GM19238 (cell line): ENCODE measurements around the gene FASN.
A peak's percentile ranks its signal among the peaks of the same experiment; 100 is the strongest.

Source experiments
- DNase-seq: peaks from one replicate; pipeline ENCODE4 v3.0.0; 2011; ENCODE audit warnings: low spot score; ENCODE audit not compliant: insufficient read length

Gene FASN

DNA sequence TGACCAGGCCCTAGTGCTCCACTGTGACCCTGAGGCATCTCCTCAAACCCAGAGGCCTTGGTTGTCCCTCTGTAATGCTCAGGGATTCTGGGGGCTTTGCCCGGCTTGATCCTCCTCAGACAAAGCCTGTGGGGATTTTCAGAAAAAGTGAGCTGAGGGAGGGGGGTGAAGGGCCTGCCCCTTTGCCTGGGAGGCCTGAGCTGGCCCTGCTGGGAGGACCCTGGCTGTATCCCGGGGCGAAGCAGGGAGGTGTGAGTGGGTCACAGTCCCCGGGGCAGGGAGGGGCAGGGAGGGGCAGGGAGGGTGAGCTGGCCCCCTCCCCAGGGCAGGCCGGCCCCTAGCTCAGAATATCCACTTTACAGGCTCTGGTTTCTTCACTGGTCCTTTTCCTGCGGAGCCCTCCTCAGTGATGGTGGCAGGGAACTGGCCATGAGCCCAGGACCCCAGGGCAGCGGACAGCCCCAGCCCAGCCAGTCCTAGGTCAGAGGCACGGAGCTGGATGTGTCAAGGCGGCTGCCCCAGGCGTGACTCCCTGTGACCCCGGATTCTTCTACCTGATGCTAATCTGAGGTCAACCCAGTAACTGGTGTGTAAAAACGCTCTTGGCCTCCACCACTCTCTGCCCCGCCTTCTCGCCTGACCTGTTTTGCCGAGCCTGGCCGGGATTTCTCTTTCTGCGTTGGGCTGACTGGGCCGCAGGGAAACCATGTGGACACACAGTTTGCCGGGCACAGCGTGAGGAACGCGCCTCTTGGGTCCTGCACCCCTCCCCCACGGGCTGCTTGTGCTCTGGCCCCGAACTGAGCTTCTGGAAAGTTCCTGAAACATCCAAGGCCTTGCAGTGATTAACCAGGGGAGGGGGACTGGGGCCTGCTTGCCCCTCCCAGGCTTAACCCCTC, 5.8 kb upstream of the FASN start:
- no peak for DNase-seq

DNA sequence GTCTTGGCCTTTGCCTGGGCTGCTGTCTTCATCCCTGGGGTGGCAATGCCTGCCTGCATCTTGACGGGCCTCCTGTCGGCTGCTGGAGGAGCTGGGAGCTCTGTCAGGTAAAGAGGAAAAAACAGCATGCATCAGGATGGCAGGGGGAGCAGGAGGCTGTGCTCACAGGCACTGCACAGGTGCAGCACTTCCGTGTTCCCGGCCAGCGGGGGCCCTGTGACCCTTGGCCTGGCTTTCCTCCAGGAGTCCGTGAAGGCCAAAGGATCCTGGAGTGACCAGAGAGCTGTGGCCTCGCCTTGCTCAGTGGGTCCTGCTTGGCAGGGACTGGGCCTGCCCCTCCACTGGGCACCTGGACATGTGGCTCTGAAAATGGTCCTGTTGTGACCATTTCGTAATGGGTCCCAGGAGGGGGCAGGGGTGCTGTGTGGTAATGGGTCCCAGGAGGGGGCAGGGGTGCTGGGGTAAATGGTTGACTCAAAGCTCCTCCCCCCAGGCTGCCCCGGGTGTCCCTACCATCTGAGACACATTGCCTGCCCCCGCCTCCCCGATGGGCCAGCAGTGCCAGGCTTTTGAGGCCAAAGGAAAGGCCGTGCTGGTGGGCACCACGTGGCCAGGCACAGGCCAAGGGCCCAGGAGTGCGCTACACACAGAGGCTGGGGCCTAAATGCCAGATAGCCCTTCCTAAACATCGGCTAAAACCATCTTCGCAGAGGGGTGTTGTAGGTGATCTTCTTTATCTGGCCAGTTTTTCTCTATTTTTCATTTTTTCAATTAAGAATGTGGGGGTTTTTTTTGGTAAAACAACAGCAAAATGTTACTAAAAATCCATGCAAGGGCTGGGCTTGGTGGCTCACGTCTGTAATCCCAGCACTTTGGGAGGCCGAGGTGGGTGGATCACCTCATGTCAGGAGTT, 4.0 kb upstream of the FASN start:
- DNase-seq, result no peak

DNA sequence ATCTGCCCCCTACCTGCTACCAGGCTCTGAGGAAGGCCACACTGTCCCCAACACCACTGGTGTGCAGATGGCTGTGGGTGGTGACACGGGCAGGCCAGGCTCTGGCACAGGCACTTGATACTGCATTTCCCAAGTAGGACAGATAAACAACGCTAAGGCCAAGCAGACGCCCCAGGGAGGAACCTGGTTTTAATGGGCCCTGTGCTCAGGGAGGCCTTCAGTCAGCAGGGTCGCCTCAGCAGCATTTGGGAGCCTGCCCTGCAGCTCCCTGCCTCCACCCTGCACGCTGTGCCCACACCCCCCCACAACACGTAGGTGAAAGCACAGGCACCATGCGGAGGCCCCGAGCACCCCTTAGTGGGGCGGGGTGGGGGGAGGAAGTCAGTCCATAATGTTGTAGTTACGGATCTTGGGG, 3.3 kb upstream of the FASN start:
- DNase-seq, result no peak

DNA sequence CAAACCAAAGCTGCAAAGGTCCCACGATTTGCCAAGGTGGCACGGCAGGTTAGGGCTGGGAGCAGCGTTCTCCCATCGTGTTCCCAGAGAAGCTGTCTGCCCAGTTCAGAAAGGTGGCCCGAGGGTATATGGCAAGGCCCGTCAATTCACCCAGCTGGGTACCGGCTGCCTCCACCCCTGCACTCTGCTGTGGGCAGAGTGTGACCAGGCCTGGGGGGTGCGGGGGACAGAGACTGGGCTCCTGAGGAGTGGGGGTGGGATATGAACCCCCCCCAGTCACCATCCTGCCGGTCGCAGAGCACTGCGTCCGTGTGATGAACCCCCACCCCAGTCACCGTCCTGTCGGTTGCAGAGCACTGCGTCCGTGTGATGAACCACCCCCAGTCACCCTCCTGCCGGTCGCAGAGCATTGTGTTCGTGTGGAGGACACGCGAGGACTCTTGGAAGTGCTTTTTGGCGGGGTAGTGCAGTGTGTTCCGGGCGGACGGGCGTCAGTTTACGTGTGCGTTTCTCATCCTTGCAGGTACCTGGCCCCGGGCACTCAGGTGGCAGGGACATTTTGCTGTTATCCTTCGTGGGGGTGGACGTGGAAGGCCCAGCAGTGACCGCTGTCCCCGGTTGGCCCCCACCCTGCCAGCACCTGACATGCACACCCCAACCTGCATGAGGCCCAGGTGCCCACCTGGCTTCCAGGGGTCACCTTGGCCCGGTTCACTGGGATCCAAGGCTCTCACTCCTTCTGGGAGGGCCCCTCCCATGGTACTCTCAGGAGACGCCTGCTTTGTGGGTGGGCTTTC, 2.7 kb upstream of the FASN start:
- no peak for DNase-seq

DNA sequence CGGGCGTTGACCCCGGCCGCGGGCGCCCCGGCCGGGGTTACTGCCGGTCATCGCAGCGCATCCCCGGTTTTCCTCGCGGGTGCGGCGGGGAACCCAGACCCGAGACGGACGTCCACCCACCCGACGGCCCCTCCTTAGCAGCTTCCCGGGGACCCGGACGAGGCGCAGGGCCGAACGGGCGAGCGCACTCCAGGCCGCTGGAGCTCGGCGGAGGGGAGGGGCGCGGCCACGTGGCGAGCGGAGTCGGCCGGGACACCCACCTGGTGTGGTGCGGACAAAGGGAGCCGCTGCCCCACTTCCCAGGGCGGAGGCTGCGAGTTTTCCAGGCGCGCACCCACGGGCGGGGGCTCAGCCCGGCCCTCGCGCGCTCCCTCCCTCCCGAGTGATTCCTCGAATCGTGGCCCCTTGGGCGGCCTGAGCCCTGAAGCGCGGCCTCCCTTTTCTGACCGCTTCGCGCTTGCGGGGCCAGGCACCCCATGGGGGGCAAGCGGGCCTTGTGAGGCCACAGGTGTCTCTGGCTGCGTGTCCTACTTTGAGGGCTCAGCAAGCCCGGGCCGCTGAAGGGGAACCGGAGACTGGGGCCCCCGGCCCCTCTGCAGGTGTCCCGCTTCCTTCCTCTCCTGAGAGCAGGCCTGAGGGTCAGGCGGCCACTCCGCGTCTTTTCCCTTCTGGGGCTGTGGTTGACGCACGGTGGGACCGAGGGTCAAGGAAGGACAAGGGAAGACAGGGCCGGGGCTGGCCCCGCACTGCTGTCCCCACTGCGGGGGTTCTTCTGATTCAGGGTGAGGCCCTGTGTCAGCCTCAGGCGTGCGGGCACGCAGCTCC, 1.1 kb upstream of the FASN start:
- peak; percentile 61 for DNase-seq

DNA sequence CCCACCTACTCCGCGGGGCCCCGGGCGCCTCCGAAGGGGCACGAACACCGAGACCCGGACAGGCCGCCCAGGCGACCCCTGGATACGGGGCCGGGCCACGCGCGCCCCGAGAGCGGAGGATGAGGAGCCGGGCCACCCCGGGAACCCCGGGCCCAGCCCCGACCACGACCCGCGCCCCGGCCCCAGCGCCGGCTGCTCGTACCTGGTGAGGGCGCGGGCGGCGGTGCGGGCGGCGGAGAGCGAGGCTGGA, 192 bp downstream of the FASN start:
- no peak for DNase-seq

DNA sequence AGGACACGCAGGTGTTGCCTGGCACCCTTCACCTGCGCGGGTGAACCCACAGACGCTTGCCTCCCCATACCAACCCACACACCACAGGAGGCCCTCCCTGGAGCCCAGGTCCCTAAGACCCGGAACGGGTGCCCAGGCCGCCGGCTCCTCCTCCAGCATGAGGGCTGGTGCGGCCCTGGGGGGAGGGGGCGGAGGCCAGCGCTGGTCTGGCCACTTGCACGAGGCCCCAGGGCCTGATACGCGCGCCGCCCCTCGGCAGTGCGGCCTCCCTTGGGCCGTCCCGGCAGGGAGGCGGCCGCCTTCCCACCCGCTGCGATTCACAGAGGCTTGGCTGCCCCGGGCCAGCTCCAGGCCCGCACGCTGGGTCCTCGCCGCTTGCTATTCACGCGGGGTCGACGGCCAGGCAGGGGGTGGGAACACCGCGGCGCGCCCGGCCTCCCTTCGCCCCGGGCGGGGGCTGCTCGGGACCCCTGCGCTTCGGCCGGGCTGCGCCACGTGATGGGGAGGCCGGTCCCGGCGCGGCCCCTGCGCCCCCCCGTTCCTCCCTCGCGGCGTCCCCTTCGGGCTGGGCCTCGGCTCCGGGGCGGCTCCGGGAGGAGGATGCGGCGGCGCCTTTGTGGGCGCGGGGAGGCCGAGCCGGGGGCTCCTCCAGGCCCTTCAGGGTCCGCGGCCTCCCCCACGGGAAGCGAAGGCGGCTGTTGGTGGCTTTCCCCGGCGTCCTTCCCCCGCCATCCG, 685 bp downstream of the FASN start:
- DNase-seq, result peak; percentile 71

DNA sequence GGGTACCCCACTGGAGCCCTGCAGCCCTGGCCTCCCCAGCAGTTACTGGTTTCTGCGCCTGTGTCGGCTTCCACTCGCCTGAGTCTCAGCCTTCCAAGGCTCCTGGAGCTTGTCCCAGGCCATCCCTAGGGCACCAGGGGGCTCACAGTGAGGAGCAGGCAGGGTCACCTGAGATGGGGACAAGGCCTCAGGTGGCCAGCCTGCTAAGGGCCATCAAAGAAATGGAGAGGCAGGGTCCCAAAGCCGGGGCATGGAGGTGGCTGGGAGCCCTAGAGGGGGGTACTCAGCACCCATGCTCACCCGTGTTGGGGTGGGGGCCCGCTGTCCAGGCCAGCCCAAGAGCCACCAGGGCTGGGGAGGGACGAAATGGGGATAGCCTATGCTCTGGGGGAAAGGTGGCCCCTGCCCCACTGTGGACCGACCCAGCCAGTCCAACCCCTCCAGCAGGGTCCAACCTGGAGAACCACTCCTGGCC, 1.3 kb downstream of the FASN start:
- no peak for DNase-seq

DNA sequence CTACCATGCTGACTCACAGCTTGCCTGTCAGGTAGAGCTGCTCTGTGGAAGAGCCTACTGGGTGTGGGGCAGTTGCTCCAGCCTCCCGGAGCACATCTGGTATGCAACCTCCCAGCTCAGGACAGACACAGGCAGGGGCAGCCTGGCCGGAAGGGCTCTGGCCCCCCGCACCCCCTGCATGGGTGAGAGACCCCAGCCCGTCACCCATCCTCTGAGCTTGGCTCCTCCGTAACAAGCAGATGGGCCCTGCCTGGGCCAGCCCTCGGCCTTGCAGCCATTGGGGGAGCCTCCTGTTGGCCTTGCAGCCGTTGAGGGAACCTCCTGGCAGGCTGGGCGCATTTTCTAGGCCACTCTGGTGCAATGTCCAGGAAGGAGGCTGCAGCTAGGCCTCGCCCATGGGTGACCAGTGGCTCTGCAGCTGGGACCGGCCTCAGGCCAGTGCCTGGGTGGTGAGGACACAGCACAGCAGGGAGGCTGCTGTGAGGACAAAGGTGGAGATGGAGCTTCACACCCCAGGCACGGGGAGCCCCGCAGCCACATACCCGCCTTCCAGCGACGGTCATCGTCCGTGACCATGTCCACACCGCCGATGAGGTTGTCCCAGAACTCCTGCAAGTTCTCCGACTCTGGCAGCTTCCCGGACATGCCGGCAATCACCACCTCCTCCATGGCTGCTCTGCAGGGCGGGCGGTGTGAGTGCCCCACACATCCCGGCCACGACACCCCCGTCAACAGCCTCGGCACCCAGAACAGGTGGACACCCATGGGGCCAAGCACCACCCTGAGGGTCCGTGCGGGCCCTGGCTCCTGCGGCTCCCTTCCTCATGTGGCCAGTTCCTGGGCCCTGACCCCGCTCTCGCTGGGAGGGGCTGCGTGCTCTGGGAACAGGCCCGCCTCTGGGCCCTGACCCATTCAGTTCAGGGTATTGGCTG, 2.0 kb downstream of the FASN start:
- DNase-seq, result no peak

DNA sequence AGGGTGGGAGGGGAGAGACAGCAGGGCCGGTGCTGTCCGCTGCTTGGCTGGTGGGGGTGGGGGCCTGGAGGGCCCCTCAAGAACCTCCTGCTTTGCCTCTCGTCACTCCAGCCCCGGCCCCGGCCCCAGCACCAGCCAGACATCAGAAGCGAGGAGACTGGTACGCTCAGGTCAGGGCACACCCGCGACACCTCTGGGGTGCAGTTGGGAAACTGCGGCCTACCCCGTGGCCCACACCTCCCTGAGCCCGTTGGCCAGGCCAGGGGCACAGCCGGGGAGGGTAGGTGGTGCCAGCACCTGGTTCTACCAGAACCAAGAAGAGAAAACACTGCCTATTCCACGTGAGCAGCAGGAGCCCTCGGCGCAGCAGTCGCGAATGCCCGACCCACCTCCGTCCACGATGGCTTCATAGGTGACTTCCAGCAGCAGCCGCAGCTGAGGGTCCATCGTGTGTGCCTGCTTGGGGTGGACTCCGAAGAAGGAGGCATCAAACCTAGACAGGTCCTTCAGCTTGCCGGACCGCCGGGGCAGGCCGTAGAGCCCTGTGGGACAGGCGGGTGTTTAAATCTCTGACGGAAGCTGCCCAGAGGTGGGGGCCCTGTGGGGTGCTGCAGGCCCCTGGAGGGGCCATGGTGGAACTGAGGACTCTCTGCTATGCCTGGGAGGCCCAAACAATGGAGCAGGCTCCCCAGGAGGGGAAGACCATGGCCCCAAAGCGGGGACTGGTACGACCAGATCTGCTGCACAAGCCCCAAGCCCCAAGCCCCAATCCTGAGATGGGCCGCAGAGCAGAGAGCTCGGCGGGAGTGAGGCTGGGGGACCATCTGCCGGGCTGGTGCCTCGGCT, 2.9 kb downstream of the FASN start:
- no peak for DNase-seq

DNA sequence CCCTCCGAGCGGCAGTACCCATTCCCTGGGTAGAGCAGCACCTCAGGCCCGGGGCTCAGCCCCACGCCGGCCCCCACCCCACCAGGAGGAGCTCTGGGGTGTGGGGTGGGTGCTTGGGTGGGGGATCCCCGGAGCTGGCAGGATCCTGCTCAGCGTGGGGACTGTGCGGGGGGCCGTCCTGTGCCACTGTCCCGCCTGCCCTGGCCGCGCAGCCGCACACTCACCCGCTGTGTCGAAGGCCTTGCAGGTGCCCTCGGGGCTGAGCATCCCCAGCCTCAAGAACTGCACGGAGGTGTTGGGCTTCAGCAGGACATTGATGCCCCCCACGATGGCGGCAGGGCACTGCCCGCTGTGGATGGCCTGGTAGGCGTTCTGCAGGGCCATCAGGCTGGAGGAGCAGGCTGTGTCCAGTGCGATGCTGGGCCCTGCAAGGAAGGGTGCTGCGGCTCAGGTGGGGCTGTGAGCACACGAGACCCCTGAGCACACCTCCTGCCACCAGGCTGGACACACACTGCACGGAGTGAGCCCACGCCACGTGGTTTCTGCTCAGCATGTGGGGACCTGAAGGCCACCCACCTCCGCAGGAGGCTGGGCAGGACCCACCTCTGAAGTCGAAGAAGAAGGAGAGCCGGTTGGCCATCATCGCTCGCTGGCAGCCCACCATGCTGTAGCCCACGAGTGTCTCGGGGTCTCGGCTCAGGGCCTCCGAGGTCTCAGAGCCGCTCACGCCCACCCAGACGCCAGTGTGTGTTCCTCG, 4.9 kb downstream of the FASN start:
- no peak for DNase-seq

DNA sequence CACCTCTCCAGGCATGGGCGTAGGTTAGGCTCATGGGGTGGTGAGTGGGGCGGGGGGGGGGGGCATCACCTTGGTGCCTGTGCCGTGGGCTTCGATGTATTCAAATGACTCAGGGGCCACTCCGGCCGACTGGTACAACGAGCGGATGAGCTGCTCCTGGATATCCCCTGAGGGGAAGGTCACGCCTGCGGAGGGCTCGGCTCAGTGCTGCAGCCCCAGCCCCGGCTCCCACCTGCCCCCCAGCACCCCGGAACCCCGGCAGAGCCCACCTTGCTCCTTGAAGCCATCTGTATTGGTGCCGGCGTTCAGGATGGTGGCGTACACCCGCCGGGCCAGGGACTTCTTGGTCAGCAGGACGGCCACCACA, 5.4 kb downstream of the FASN start:
- no peak for DNase-seq

DNA sequence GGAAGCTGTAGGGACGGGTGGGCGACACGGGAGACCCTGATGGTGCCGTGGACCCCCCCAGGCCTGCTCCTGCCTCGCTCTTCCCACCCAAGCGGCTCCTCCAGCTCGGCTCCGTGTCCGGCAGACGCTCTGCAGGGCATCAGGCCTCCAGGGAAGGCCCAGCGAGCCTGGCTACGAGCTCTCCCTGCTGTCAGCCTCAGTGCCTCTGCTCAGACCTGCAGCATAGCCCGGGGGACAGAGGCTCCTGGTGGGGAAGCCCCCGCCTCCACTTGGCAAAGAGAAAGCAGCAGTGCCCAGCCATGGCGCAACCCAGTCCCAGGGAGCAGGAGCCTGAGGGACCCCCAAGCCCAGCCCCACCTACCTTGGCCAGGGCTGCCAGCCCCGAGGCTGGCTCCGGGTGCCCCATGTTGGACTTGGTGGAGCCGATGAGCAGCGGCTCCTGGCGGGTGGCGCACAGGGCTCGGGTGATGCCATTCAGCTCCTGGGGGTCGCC, 5.9 kb downstream of the FASN start:
- DNase-seq, result no peak

DNA sequence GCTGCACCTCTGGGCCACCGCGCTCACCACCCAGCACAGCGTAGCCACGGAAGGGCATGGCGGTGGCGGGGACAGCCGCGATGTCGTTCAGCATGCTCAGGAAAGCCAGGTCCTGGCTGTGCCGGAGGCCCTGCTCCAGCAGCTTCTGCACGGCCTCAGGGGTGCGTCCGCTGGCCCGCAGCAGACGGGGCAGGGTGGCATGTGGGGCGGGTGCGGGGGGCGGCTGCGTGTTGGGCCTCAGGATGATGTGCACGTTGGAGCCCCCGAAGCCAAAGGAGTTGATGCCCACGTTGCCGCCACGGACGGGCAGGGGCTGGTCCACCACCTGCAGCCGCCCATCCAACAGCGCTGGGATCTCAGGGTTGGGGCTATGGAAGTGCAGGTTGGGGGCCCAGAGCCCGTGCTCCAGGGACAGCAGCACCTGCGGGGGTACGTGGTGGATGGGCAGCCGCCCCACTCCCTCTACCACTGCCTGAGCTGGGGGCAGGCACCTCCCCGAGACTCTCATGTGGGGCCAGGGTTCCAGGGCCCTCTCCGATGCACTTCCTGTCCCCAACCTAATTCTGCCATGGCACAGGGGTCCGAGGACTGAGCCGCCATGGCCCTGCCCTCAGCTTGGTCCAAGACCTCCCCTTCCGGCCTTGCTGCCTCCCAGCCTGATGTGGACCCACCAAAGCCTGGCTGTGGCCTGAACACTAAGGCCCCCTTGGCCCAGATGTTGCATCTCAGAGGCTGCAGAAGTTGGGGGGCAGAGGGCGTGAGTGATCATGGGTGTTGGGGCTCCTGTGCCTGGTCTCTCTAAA, 6.6 kb downstream of the FASN start:
- DNase-seq, result no peak

DNA sequence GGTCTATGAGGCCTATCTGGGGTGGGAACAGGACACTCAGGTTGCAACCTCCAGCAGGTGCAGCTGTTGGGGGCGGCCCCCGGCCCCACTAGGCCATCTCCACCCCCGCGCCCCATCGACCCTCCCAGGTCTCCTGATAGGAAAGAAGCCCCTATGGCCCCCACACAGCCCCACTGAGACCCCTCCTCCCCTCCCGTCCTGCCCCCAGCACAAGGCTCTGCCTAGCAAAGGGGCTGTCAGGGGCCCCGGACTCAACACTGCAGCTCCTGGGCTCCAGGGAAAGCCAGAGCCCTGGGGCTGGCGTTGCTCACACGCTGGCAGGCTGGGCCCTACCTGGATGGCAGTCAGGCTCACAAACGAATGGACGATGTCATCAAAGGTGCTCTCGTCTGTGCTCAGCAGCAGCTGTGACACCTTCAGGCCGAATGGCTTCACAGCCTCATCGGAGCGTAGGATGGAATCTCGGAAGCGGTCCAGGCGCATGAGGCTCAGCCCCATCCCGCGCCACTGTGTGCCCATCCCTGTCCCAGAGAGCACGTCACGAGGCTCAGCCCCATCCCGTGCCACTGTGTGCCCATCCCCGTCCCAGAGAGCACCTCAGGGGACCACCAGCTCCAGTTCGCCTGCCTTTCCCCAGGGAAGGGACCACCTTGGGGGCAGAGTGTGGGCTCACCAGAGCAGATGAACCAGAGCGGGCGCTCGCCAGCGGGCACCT, 7.3 kb downstream of the FASN start:
- DNase-seq, result no peak
